ENCODE data around the gene GGTLC2.

The GGTLC2 gene

DNA sequence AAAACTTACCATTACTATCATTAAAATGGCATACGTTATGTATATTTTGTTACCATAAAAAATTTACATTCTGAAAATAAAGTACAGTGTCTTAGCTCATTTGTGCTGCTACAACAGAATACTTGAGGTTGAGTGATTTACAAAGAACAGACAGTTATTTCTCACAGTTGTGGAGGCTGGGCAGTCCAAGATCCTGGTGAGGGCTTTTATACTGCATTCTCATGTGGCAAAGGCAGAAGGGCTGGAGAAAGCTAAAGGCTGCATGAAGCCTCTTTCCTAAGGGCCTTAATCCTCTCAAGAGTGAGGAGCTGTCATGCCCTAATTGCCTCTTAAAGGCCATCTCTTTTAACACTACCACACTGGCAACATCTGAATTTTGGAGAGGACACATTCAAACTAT is 13.3 kb downstream of the GGTLC2 start:
- H3K27me3 ChIP-seq (ENCODE audit: control insufficient read depth, insufficient read depth, low read length), result peaks cover 36% of the 10 kb centered on the region

DNA sequence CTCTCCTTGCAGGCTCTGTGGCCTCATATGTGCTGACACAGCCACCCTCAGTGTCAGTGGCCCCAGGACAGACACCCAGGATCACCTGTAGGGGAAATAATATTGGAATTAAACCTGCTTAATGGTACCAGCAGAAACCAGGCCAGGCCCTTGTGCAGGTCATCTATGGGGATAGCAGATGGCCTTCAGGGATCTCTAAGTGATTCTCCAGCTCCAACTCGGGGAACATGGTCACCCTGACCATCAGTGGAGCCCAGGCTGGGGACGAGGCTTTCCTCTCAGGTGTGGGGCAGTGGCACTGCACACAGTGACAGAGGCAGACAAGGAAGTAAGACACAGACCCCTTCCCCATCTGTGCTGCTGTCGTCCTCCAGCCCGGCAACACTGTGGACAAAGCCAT is 16.9 kb downstream of the GGTLC2 start:
- Histone ChIP-seq H3K9ac (ENCODE audit: low read depth, low read length) (no peak overlapping the region), H3K27me3 (ENCODE audit: control insufficient read depth, insufficient read depth, low read length) (peaks cover 50% of the 10 kb centered on the region), H3K4me2 (ENCODE audit: low read length) (no peak overlapping the region), H3K36me3 (ENCODE audit: insufficient read depth, low read length) (no peaks in the 10 kb centered on the region), H3K4me3 (ENCODE audit: low read length) (no peak overlapping the region), H3K4me1 (ENCODE audit: control insufficient read depth, insufficient read depth, low read length) (no peaks in the 10 kb centered on the region), H3K9me3 (replicated peaks; ENCODE audit: low read length) (no peaks in the 10 kb centered on the region)

More for the DNA sequence above, 13.3 kb downstream of the GGTLC2 start:
- Histone ChIP-seq H3K9me3 (replicated peaks; ENCODE audit: low read length) (no peaks in the 10 kb centered on the region), H3K9ac (ENCODE audit: low read depth, low read length) (no peak overlapping the region), H3K4me2 (ENCODE audit: low read length) (no peak overlapping the region), H3K36me3 (ENCODE audit: insufficient read depth, low read length) (no peaks in the 10 kb centered on the region), H3K4me3 (ENCODE audit: low read length) (no peak overlapping the region), H3K4me1 (ENCODE audit: control insufficient read depth, insufficient read depth, low read length) (no peaks in the 10 kb centered on the region)

DNA sequence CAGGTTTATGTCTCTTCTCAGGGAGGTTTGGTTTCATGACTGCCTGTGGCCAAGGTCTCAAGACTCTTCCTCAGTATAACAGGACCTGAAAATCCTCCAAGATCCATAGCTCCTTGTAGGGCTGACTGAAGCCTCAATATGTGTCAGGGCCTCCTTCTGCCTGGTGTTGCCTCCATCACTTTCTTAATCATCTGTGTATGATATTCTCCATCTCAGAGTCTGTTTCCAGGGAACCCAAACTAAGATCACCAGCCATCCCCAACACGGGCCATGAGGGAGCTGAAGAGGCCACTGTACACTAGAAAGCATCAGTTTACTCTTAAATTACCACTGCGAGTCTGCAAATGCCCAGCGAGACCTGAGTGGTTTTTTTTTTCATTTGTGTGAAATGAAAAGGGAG is 17.7 kb downstream of the GGTLC2 start:
- Histone ChIP-seq H3K4me1 (ENCODE audit: control insufficient read depth, insufficient read depth, low read length) (no peaks in the 10 kb centered on the region), H3K9me3 (replicated peaks; ENCODE audit: low read length) (no peaks in the 10 kb centered on the region), H3K4me2 (ENCODE audit: low read length) (no peak overlapping the region), H3K36me3 (ENCODE audit: insufficient read depth, low read length) (no peaks in the 10 kb centered on the region), H3K4me3 (ENCODE audit: low read length) (no peak overlapping the region), H3K9ac (ENCODE audit: low read depth, low read length) (no peak overlapping the region), H3K27me3 (ENCODE audit: control insufficient read depth, insufficient read depth, low read length) (peaks cover 46% of the 10 kb centered on the region)

DNA sequence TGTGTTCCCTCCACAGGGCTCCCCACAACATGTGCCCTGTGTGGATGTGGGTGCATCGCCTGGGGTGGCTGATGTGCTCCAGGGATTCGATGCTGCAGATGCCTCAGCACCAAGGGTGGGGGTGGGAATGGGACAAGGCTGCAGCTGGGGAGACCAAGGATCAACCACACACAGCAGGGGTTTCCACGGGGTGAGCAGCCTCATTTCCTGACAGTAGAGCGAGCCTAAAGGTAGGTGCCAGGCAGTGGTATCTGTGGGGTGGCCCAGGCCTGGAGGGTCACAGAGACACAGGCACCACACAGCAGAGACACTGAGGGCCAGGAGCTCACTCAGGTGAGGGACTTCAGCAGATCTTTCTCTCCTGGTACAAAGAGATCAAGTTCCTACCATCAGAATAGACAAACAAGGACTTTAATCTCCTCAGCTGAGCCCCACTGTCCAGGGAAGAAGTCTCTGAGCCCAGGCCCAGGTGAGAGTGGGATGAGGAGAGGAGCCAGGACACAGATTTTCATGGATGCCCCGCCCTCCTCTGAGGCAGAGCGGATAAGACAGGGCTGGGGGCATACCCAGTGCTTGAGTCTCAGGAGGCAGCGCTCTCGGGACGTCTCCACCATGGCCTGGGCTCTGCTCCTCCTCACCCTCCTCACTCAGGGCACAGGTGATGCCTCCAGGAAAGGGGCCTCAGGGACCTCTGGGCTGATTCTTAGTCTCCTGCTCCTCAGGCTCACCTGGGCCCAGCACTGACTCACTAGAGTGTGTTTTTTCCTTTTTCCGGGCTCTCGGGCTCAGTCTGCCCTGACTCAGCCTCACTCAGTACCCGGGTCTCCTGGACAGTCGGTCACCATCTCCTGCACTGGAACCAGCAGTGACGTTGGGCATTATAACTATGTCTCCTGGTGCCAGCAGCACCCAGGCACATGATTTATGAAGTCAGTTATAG is 19.7 kb downstream of the GGTLC2 start:
- no peaks in the 10 kb centered on the region for H3K36me3 ChIP-seq (ENCODE audit: insufficient read depth, low read length)
- peaks cover 53% of the 10 kb centered on the region for H3K27me3 ChIP-seq (ENCODE audit: control insufficient read depth, insufficient read depth, low read length)
- H3K4me1 ChIP-seq (ENCODE audit: control insufficient read depth, insufficient read depth, low read length), result no peaks in the 10 kb centered on the region
- no peaks in the 10 kb centered on the region for H3K9me3 ChIP-seq (replicated peaks; ENCODE audit: low read length)
- no peak overlapping the region for H3K4me2 ChIP-seq (ENCODE audit: low read length)
- H3K9ac ChIP-seq (ENCODE audit: low read depth, low read length), result no peak overlapping the region
- no peak overlapping the region for H3K4me3 ChIP-seq (ENCODE audit: low read length)

DNA sequence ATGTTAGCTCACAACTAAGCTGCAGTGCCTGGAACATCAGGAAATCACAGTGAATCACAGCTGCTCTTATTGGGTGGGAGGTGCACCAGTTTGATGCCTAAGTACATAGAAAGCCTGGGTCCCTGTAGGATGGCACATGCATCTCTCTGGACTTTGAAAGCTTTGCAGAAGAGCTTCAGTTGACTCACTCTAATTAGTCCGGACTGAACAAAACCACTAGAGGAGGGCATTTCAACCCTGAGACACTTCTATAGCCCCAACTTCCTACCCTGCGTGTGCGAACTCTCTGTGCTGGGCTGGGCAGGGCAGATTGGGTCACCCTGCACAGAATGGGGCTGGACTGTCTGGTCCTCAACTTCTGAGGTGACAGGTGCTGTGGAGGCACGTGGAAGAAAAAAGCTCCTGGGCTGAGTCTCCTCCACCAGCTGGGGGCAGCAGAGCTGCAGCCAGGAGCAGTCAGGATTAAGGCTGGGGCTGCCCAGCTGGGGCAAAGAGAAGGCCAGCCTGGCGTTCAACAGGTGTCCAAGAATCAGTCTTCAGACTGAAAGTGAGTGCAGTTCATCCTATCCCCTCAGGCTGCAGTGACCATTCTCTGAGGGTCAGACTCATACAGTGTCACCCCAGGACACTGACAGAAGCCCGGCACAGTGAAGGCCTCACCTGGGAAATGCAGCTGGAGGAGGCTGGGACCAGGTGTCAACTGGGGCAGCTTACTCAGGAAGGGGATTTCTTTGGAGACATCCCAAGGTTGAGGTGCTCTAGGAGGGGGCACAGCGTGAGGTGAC is 22.1 kb downstream of the GGTLC2 start:
- Histone ChIP-seq H3K36me3 (ENCODE audit: insufficient read depth, low read length) (no peaks in the 10 kb centered on the region), H3K27me3 (ENCODE audit: control insufficient read depth, insufficient read depth, low read length) (peaks cover 44% of the 10 kb centered on the region), H3K9me3 (replicated peaks; ENCODE audit: low read length) (no peaks in the 10 kb centered on the region), H3K4me1 (ENCODE audit: control insufficient read depth, insufficient read depth, low read length) (no peaks in the 10 kb centered on the region), H3K4me2 (ENCODE audit: low read length) (no peak overlapping the region), H3K4me3 (ENCODE audit: low read length) (no peak overlapping the region), H3K9ac (ENCODE audit: low read depth, low read length) (no peak overlapping the region)

DNA sequence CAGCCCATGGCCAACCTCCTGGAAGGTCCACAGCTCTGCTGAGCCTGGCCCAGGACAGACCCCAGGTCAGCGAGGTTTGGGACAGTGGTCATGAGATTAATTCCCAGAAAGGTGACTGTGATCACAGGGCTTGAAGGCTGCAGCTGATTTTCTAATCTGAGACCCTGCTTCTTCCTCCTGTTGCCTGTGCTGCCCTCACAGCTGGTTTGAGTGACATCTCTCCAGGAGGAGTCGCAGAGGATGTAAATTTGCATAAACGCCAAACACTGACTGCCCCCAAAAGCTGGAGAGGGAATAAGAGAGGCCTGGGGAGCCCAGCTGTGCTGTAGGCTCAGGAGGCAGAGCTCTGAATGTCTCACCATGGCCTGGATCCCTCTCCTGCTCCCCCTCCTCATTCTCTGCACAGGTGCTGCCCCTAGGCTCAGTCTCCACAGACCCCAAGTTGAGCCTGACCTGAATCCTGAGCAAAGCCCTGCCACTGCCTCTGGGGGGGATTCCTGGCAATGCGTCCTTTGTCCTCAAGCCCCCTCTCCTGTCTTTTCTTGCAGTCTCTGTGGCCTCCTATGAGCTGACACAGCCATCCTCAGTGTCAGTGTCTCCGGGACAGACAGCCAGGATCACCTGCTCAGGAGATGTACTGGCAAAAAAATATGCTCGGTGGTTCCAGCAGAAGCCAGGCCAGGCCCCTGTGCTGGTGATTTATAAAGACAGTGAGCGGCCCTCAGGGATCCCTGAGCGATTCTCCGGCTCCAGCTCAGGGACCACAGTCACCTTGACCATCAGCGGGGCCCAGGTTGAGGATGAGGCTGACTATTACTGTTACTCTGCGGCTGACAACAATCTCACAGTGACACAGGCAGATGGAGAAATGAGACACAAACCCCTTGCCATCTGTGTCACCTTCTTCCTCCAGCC is 23.8 kb downstream of the GGTLC2 start:
- Histone ChIP-seq H3K9me3 (replicated peaks; ENCODE audit: low read length) (no peaks in the 10 kb centered on the region), H3K4me1 (ENCODE audit: control insufficient read depth, insufficient read depth, low read length) (no peaks in the 10 kb centered on the region), H3K4me2 (ENCODE audit: low read length) (no peak overlapping the region), H3K4me3 (ENCODE audit: low read length) (no peak overlapping the region), H3K36me3 (ENCODE audit: insufficient read depth, low read length) (no peaks in the 10 kb centered on the region), H3K9ac (ENCODE audit: low read depth, low read length) (no peak overlapping the region), H3K27me3 (ENCODE audit: control insufficient read depth, insufficient read depth, low read length) (peaks cover 44% of the 10 kb centered on the region)

DNA sequence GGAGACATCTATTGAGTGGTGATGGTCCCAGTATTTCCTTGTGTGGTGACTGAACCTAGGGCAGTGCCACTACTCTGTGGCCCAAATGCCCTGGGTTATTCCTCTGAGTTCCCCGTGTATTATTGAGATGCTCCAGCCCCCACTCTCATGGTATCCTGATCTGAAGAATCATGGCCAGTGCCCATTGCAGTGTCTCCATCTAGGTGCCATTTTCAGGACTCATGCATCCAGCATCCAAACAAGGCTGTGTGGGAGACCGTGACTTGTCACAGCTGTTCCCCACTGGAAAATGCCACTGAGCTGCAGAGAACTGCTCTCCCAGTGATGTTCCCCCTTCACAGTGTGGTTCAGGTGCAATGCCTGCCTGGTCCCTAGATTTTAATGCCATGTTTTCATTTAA is 24.7 kb downstream of the GGTLC2 start:
- no peaks in the 10 kb centered on the region for H3K36me3 ChIP-seq (ENCODE audit: insufficient read depth, low read length)
- no peak overlapping the region for H3K9ac ChIP-seq (ENCODE audit: low read depth, low read length)
- no peaks in the 10 kb centered on the region for H3K9me3 ChIP-seq (replicated peaks; ENCODE audit: low read length)
- no peaks in the 10 kb centered on the region for H3K4me1 ChIP-seq (ENCODE audit: control insufficient read depth, insufficient read depth, low read length)
- H3K4me3 ChIP-seq (ENCODE audit: low read length), result no peak overlapping the region
- peaks cover 43% of the 10 kb centered on the region for H3K27me3 ChIP-seq (ENCODE audit: control insufficient read depth, insufficient read depth, low read length)
- no peak overlapping the region for H3K4me2 ChIP-seq (ENCODE audit: low read length)

DNA sequence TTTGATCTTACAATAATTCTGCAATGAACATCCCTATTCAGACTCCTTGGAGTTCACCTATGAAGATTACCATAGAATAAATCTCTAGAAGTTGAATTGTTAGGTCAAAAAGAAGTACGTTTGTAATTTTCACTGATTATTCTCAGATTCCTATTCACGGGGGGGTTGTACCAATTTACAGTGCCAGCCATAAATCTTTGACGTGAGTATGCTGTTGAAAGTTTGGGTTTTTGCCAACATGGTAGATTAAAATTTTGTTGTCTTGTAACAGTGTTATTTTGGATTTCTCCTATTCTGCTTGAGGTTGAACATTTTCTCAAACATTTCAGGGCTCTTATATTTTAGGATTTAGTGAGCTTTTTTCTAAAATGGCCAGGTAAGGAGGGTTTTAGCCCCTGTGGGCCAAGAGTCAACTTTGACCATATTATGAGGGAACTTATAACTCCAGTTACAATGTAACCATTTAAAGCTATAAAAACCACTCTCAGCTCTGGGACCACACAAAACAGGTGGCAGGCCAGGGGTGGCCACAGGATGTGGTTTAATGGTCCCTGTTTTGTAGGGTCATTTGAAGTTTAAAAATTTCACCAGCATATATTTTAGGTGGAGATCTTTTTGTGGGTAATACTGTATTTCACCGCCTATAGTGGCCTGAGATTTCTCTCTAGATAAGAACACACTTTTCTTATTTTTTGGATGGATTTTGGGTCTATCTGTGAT is 25.8 kb downstream of the GGTLC2 start:
- Histone ChIP-seq H3K27me3 (ENCODE audit: control insufficient read depth, insufficient read depth, low read length) (peaks cover 38% of the 10 kb centered on the region), H3K4me2 (ENCODE audit: low read length) (no peak overlapping the region)

DNA sequence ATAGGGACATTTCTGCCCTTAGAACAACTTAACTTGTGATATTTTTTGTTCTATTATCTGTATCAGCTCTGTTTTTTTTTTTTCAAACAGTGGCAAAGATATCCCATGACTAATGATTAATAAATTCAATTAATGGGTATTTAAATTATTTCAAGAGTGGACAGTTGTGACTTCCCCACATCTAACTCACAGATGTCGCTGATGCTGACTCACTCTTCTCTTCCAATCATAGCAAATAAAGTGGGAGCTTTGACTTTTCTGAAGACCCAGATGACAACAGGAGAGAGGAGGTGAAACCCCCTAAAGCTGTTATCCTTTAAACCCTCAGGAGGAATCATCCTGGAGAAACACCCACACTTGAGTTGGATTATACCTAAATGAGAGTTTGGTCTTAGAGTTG is 27.1 kb downstream of the GGTLC2 start:
- H3K27me3 ChIP-seq (ENCODE audit: control insufficient read depth, insufficient read depth, low read length), result peaks cover 44% of the 10 kb centered on the region

More for the DNA sequence above, 25.8 kb downstream of the GGTLC2 start:
- Histone ChIP-seq H3K9me3 (replicated peaks; ENCODE audit: low read length) (no peaks in the 10 kb centered on the region), H3K4me3 (ENCODE audit: low read length) (no peak overlapping the region), H3K36me3 (ENCODE audit: insufficient read depth, low read length) (no peaks in the 10 kb centered on the region), H3K9ac (ENCODE audit: low read depth, low read length) (no peak overlapping the region), H3K4me1 (ENCODE audit: control insufficient read depth, insufficient read depth, low read length) (no peaks in the 10 kb centered on the region)

DNA sequence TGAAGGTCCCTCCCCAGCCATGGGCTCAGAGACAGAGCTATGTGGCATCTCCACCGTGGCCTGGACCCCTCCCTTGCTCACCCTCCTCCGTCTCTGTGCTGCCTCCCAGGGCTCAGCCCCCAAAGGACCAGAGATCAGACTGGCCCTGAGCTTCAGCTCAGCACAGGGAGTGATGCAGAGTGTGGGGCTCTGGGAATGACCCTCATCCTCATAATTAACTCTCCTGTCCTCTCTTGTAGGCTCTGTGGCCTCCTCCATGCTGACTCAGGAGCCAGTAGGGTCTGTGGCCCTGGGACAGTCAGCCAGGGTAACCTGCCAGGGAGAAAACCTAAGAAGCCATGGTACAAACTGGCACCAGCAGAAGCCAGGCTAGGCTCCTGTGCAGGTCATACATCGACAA is 28.7 kb downstream of the GGTLC2 start:
- H3K36me3 ChIP-seq (ENCODE audit: insufficient read depth, low read length), result no peaks in the 10 kb centered on the region
- H3K9ac ChIP-seq (ENCODE audit: low read depth, low read length), result no peak overlapping the region
- no peaks in the 10 kb centered on the region for H3K9me3 ChIP-seq (replicated peaks; ENCODE audit: low read length)
- H3K4me3 ChIP-seq (ENCODE audit: low read length), result no peak overlapping the region
- H3K27me3 ChIP-seq (ENCODE audit: control insufficient read depth, insufficient read depth, low read length), result peaks cover 50% of the 10 kb centered on the region
- H3K4me2 ChIP-seq (ENCODE audit: low read length), result no peak overlapping the region
- H3K4me1 ChIP-seq (ENCODE audit: control insufficient read depth, insufficient read depth, low read length), result no peaks in the 10 kb centered on the region

More for the DNA sequence above, 27.1 kb downstream of the GGTLC2 start:
- Histone ChIP-seq H3K4me3 (ENCODE audit: low read length) (no peak overlapping the region), H3K4me2 (ENCODE audit: low read length) (no peak overlapping the region), H3K36me3 (ENCODE audit: insufficient read depth, low read length) (no peaks in the 10 kb centered on the region), H3K9ac (ENCODE audit: low read depth, low read length) (no peak overlapping the region), H3K9me3 (replicated peaks; ENCODE audit: low read length) (no peaks in the 10 kb centered on the region), H3K4me1 (ENCODE audit: control insufficient read depth, insufficient read depth, low read length) (no peaks in the 10 kb centered on the region)
